ENCODE data around the gene PSD.

The PSD gene

GRCh38 chr10:102406815-102407214 lies 11.8 kb downstream of the PSD start:
- no peak overlapping the region for H2BK12ac ChIP-seq (ENCODE audit: low read length)
- WGBS, 2 donors (ENCODE audit: extremely low coverage in 2 of 2, insufficient read length in 2 of 2, insufficient replicate concordance in 1 of 2): no CpG with 5 or more reads among the region's 2 CpGs
- H3K27ac ChIP-seq (replicated peaks; ENCODE audit: low read length): no peak overlapping the region
- no peak overlapping the region for H3K4me3 ChIP-seq (ENCODE audit: low read length in 2 of 2)
- no peak overlapping the region for H2AK5ac ChIP-seq (ENCODE audit: low read depth, low read length)
- no peak overlapping the region for H2BK120ac ChIP-seq (ENCODE audit: low read depth, low read length)
- H4K91ac ChIP-seq (ENCODE audit: low read depth, low read length, poor library complexity): no peak overlapping the region
- no peak overlapping the region for H3K23ac ChIP-seq (ENCODE audit: low read depth, low read length, poor library complexity)
- no peak overlapping the region for H3K4ac ChIP-seq (ENCODE audit: low read length)
- H3K9me3 ChIP-seq (replicated peaks in 1 of 2; ENCODE audit: control insufficient read depth in 2 of 2, insufficient read depth in 1 of 2, low read depth in 1 of 2, low read length in 2 of 2): peaks cover 0 to 9% of the 10 kb centered on the region in 2 donors
- H3K4me1 ChIP-seq (ENCODE audit: control insufficient read depth in 2 of 2, insufficient read depth in 1 of 2, low read depth in 1 of 2, low read length in 2 of 2): peaks cover 23 to 34% of the 10 kb centered on the region in 2 donors
- no peak overlapping the region for H2BK15ac ChIP-seq (ENCODE audit: low read length)
- H3K18ac ChIP-seq (ENCODE audit: low read length): no peak overlapping the region
- DNase-seq (ENCODE audit: low spot score): no peak
- H3K9ac ChIP-seq (ENCODE audit: low read depth, low read length, poor library complexity): no peak overlapping the region
- no peak overlapping the region for H4K8ac ChIP-seq (ENCODE audit: low read depth, low read length)
- no peaks in the 10 kb centered on the region for H3K79me1 ChIP-seq (ENCODE audit: low read depth, low read length)
- no peak overlapping the region for H2BK5ac ChIP-seq (ENCODE audit: low read length)
- H3K27me3 ChIP-seq (ENCODE audit: control insufficient read depth in 3 of 3, insufficient read depth in 3 of 3, low read depth in 1 of 3, low read length in 3 of 3): peaks cover 0 to 49% (median 22%) of the 10 kb centered on the region in 3 experiments
- no peak overlapping the region for H3K4me2 ChIP-seq (ENCODE audit: insufficient read depth, low read length, poor library complexity, severe bottlenecking)
- no peak overlapping the region for H2AFZ ChIP-seq (ENCODE audit: low read length)
- H3K14ac ChIP-seq (ENCODE audit: low read length): no peak overlapping the region
- H3K36me3 ChIP-seq (replicated peaks in 1 of 2; ENCODE audit: control insufficient read depth in 2 of 2, insufficient read depth in 2 of 2, low read length in 2 of 2): peaks cover 0 to 30% of the 10 kb centered on the region in 2 donors

- Histone ChIP-seq H3K4me3 (ENCODE audit: low read length in 2 of 2) (no peak overlapping the region), H3K4me2 (ENCODE audit: insufficient read depth, low read length, poor library complexity, severe bottlenecking) (no peak overlapping the region), H4K91ac (ENCODE audit: low read depth, low read length, poor library complexity) (no peak overlapping the region), H2BK12ac (ENCODE audit: low read length) (no peak overlapping the region), H3K36me3 (replicated peaks in 1 of 2; ENCODE audit: control insufficient read depth in 2 of 2, insufficient read depth in 2 of 2, low read length in 2 of 2) (peaks cover 0 to 36% of the 10 kb centered on the region in 2 donors), H2AFZ (ENCODE audit: low read length) (no peak overlapping the region), H3K14ac (ENCODE audit: low read length) (peak overlapping the region; percentile 89), H3K4me1 (ENCODE audit: control insufficient read depth in 2 of 2, insufficient read depth in 1 of 2, low read depth in 1 of 2, low read length in 2 of 2) (peaks cover 13 to 22% of the 10 kb centered on the region in 2 donors), H3K4ac (ENCODE audit: low read length) (no peak overlapping the region), H2BK5ac (ENCODE audit: low read length) (no peak overlapping the region), H2BK120ac (ENCODE audit: low read depth, low read length) (no peak overlapping the region), H3K9ac (ENCODE audit: low read depth, low read length, poor library complexity) (peak overlapping the region; percentile 70), H3K18ac (ENCODE audit: low read length) (peak overlapping the region; percentile 11), H2BK15ac (ENCODE audit: low read length) (no peak overlapping the region), H3K79me1 (ENCODE audit: low read depth, low read length) (no peaks in the 10 kb centered on the region), H3K27ac (replicated peaks; ENCODE audit: low read length) (no peak overlapping the region), H4K8ac (ENCODE audit: low read depth, low read length) (no peak overlapping the region), H3K9me3 (replicated peaks in 1 of 2; ENCODE audit: control insufficient read depth in 2 of 2, insufficient read depth in 1 of 2, low read depth in 1 of 2, low read length in 2 of 2) (peaks cover 0 to 5% of the 10 kb centered on the region in 2 donors), H3K27me3 (ENCODE audit: control insufficient read depth in 3 of 3, insufficient read depth in 3 of 3, low read depth in 1 of 3, low read length in 3 of 3) (peaks cover 0 to 39% (median 22%) of the 10 kb centered on the region in 3 experiments), H3K23ac (ENCODE audit: low read depth, low read length, poor library complexity) (peak overlapping the region; percentile 73), H2AK5ac (ENCODE audit: low read depth, low read length) (peak overlapping the region; percentile 94)
- DNase-seq (ENCODE audit: low spot score): no peak
- no CpG with 5 or more reads among the region's 6 CpGs for WGBS, 2 donors (ENCODE audit: extremely low coverage in 2 of 2, insufficient read length in 2 of 2, insufficient replicate concordance in 1 of 2)
Observed at GRCh38 chr10:102405632-102406031, 13.0 kb downstream of the PSD start.

GRCh38 chr10:102405108-102405571 lies 13.4 kb downstream of the PSD start:
- Histone ChIP-seq H2AK5ac (ENCODE audit: low read depth, low read length) (peak overlapping the region; percentile 94), H3K36me3 (replicated peaks in 1 of 2; ENCODE audit: control insufficient read depth in 2 of 2, insufficient read depth in 2 of 2, low read length in 2 of 2) (peaks cover 0 to 40% of the 10 kb centered on the region in 2 donors), H2AFZ (ENCODE audit: low read length) (no peak overlapping the region), H2BK120ac (ENCODE audit: low read depth, low read length) (no peak overlapping the region), H3K79me1 (ENCODE audit: low read depth, low read length) (no peaks in the 10 kb centered on the region), H3K18ac (ENCODE audit: low read length) (no peak overlapping the region), H2BK15ac (ENCODE audit: low read length) (no peak overlapping the region), H3K4ac (ENCODE audit: low read length) (peak overlapping the region; percentile 53), H3K4me3 (ENCODE audit: low read length in 2 of 2) (no peak overlapping the region), H4K91ac (ENCODE audit: low read depth, low read length, poor library complexity) (no peak overlapping the region), H4K8ac (ENCODE audit: low read depth, low read length) (no peak overlapping the region), H3K27me3 (ENCODE audit: control insufficient read depth in 3 of 3, insufficient read depth in 3 of 3, low read depth in 1 of 3, low read length in 3 of 3) (peaks cover 0 to 34% (median 20%) of the 10 kb centered on the region in 3 experiments), H3K4me1 (ENCODE audit: control insufficient read depth in 2 of 2, insufficient read depth in 1 of 2, low read depth in 1 of 2, low read length in 2 of 2) (peaks cover 12 to 17% of the 10 kb centered on the region in 2 donors), H3K23ac (ENCODE audit: low read depth, low read length, poor library complexity) (peak overlapping the region; percentile 73), H3K14ac (ENCODE audit: low read length) (peak overlapping the region; percentile 89), H3K27ac (replicated peaks; ENCODE audit: low read length) (no peak overlapping the region), H3K9ac (ENCODE audit: low read depth, low read length, poor library complexity) (no peak overlapping the region), H2BK12ac (ENCODE audit: low read length) (no peak overlapping the region), H3K4me2 (ENCODE audit: insufficient read depth, low read length, poor library complexity, severe bottlenecking) (no peak overlapping the region), H3K9me3 (replicated peaks in 1 of 2; ENCODE audit: control insufficient read depth in 2 of 2, insufficient read depth in 1 of 2, low read depth in 1 of 2, low read length in 2 of 2) (peaks cover 0 to 5% of the 10 kb centered on the region in 2 donors), H2BK5ac (ENCODE audit: low read length) (no peak overlapping the region)
- no peak for DNase-seq (ENCODE audit: low spot score)
- no CpG with 5 or more reads among the region's 19 CpGs for WGBS, 2 donors (ENCODE audit: extremely low coverage in 2 of 2, insufficient read length in 2 of 2, insufficient replicate concordance in 1 of 2)

DNA sequence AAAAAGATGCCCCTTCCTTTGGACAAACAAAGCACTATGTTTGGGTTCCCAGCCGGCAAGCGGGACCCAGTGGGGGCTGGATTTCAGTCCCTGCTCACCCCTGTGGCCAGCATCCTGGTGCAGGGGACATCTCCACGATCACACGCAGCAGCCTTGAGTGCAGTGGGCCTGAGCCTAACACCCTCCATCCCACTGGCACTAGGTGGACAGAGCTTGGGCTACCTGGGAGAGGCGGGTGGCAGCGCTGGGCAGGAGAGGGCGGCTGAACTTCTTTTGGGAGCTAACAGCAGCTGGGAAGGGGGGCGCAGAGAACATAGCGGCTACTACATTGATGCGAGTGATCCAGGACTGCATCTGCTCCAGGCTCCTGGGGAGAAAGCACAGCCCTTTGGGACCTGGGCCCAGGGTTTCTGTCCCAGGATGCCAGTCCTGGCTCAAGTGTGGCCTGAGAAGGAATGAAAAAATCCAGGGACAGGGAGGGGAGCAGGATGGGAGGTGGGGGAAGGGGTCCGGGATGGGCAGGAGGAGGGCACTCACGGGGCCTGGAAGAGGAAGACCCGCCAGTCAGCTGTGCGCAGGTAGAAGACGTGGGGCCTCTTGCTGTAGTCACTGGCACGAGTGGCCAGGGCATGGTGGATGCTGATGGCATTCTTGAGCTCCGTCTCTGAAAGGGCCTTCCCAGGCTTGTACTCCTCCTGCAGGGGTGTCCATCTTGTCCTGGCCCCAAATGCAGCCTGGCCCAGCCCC lies 14.1 kb downstream of the PSD start:
- peak overlapping the region; percentile 53 for H4K91ac ChIP-seq (ENCODE audit: low read depth, low read length, poor library complexity)
- H3K18ac ChIP-seq (ENCODE audit: low read length): no peak overlapping the region
- H3K27ac ChIP-seq (replicated peaks; ENCODE audit: low read length): no peak overlapping the region
- no peak overlapping the region for H3K4ac ChIP-seq (ENCODE audit: low read length)
- H4K8ac ChIP-seq (ENCODE audit: low read depth, low read length): no peak overlapping the region
- no peak overlapping the region for H2BK5ac ChIP-seq (ENCODE audit: low read length)
- no CpG with 5 or more reads among the region's 17 CpGs for WGBS, 2 donors (ENCODE audit: extremely low coverage in 2 of 2, insufficient read length in 2 of 2, insufficient replicate concordance in 1 of 2)
- H3K14ac ChIP-seq (ENCODE audit: low read length): no peak overlapping the region
- peaks cover 0 to 28% (median 14%) of the 10 kb centered on the region in 3 experiments for H3K27me3 ChIP-seq (ENCODE audit: control insufficient read depth in 3 of 3, insufficient read depth in 3 of 3, low read depth in 1 of 3, low read length in 3 of 3)
- H3K23ac ChIP-seq (ENCODE audit: low read depth, low read length, poor library complexity): no peak overlapping the region
- H2BK15ac ChIP-seq (ENCODE audit: low read length): no peak overlapping the region
- H3K4me1 ChIP-seq (ENCODE audit: control insufficient read depth in 2 of 2, insufficient read depth in 1 of 2, low read depth in 1 of 2, low read length in 2 of 2): peaks cover 10 to 16% of the 10 kb centered on the region in 2 donors
- H3K4me3 ChIP-seq (ENCODE audit: low read length in 2 of 2): no peak overlapping the region
- no peak overlapping the region for H2AFZ ChIP-seq (ENCODE audit: low read length)
- DNase-seq (ENCODE audit: low spot score): no peak
- H2BK120ac ChIP-seq (ENCODE audit: low read depth, low read length): no peak overlapping the region
- peak overlapping the region; percentile 16 for H2BK12ac ChIP-seq (ENCODE audit: low read length)
- H3K79me1 ChIP-seq (ENCODE audit: low read depth, low read length): no peaks in the 10 kb centered on the region
- H3K4me2 ChIP-seq (ENCODE audit: insufficient read depth, low read length, poor library complexity, severe bottlenecking): no peak overlapping the region
- H3K9me3 ChIP-seq (replicated peaks in 1 of 2; ENCODE audit: control insufficient read depth in 2 of 2, insufficient read depth in 1 of 2, low read depth in 1 of 2, low read length in 2 of 2): peaks cover 0 to 5% of the 10 kb centered on the region in 2 donors
- H2AK5ac ChIP-seq (ENCODE audit: low read depth, low read length): no peak overlapping the region
- H3K36me3 ChIP-seq (replicated peaks in 1 of 2; ENCODE audit: control insufficient read depth in 2 of 2, insufficient read depth in 2 of 2, low read length in 2 of 2): peaks cover 0 to 43% of the 10 kb centered on the region in 2 donors
- H3K9ac ChIP-seq (ENCODE audit: low read depth, low read length, poor library complexity): peak overlapping the region; percentile 44
